Esophagus squamous epithelium (tissue), 5 donors: ENCODE measurements around the gene EPHA8. TPM values are rescaled to one million over a fixed set of nuclear protein-coding genes. Genes with fewer than 3 reads are reported as not detected.

Source experiments
- DNase-seq: peaks from one replicate; lab custom pipeline; 2025; lab: John Stamatoyannopoulos, UW
- H3K27ac ChIP-seq, 4 donors: fragments of 200-600 bp; sonication (generic); one replicate each; pipeline ENCODE4 v1.5.1; 2016 to 2019; ENCODE audit warnings: mild to moderate bottlenecking in 1 of 4
- H3K27me3 ChIP-seq, 4 donors: fragments of 200-600 bp; sonication (generic); 1 replicate in 3 of 4; 2 replicates in 1 of 4; pipeline versions ENCODE4 v1.5.1 to v1.6.0; 2017 to 2021; ENCODE audit warnings: antibody characterized with exemption in 1 of 4
- H3K36me3 ChIP-seq, 3 donors: fragments of 200-600 bp; sonication (generic); one replicate each; pipeline ENCODE4 v1.5.1; 2016 to 2019
- H3K4me1 ChIP-seq, 3 donors: fragments of 200-600 bp; sonication (generic); one replicate each; pipeline ENCODE4 v1.5.1; 2017 to 2019
- H3K4me3 ChIP-seq, 4 donors: fragments of 200-600 bp; sonication (generic); 1 replicate in 3 of 4; 2 replicates in 1 of 4; pipeline ENCODE4 v1.5.1; 2016 to 2019; ENCODE audit warnings: mild to moderate bottlenecking in 2 of 4, moderate library complexity in 1 of 4
- H3K9me3 ChIP-seq, 3 donors: fragments of 200-600 bp; sonication (generic); one replicate each; pipeline ENCODE4 v1.5.1; 2016 to 2019
- POLR2A ChIP-seq, 4 donors: fragments of 450-650 bp; IDR thresholded peaks; one replicate each; pipeline ENCODE4 v1.6.1; 2017; ENCODE audit warnings: antibody characterized with exemption in 4 of 4, mild to moderate bottlenecking in 4 of 4, moderate library complexity in 3 of 4
- WGBS, 2 donors: methylation state at CpG; one replicate each; pipeline ENCODE4 v1.1.5; 2018; 5-methylcytosine and 5-hydroxymethylcytosine counted together
- intact Hi-C: fragments of 100-400 bp; cut with DNase I; formaldehyde crosslinking; loops from one replicate; pipeline ENCODE4 v1.15.0; 2022
- total RNA-seq, 4 donors: library from RNA; depleted of rRNA; stranded (reverse); fragments of >200 nt; gene quantifications; one replicate each; pipeline ENCODE4 v1.1.0, GENCODE V29; 2016
- TF ChIP-seq, protein P1 (sequence below), 6 experiments: fragments of 450-650 bp in 4 of 6; fragments of 200-600 bp in 2 of 6; sonication (generic) in 2 of 6; IDR thresholded peaks; one replicate each; pipeline ENCODE4 v1.5.1; 2016 to 2019; ENCODE audit warnings: antibody characterized with exemption in 6 of 6, mild to moderate bottlenecking in 4 of 6, moderate library complexity in 4 of 6
- donor health status: DM: yes; HTN: yes; CAD: no.

The EPHA8 gene
- total RNA-seq, 4 donors from 2014 or later, result 0.19 to 0.44 TPM; not detected in 2

DNA sequence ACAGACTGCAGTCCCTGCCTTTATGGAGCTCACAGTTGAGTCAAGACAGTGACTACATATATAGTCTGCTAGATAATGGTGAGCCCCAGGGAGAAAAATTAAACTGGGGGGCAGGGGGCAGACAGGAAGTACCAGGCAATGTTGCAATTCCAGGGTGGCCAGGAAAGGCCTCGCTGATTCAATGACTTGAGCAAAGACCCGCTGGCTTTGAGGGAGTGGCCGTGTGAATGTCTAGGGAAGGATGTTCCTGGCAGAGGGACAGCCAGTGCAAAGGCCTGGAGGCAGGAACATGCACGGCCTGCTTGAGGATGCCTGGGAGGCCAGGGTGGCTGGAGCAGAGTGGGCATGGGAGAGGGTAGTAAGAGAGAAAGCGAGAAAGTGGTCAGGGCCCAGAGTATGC lies 23.0 kb upstream of the EPHA8 start:
- intact Hi-C loops, result no loop called here
- H3K4me3 ChIP-seq, result no peak overlapping the region
- no peaks in the 10 kb centered on the region for H3K36me3 ChIP-seq
- peaks cover 0 to 26% (median 0%) of the 10 kb centered on the region in 4 donors for H3K27me3 ChIP-seq
- no peak for DNase-seq
- H3K9me3 ChIP-seq, result no peaks in the 10 kb centered on the region
- peaks cover 0 to 7% (median 0%) of the 10 kb centered on the region in 3 donors for H3K4me1 ChIP-seq
- WGBS, 2 donors, result 27 to 54% methylated on average over 5 of the region's 5 CpGs
- TF ChIP-seq, protein P1, sequence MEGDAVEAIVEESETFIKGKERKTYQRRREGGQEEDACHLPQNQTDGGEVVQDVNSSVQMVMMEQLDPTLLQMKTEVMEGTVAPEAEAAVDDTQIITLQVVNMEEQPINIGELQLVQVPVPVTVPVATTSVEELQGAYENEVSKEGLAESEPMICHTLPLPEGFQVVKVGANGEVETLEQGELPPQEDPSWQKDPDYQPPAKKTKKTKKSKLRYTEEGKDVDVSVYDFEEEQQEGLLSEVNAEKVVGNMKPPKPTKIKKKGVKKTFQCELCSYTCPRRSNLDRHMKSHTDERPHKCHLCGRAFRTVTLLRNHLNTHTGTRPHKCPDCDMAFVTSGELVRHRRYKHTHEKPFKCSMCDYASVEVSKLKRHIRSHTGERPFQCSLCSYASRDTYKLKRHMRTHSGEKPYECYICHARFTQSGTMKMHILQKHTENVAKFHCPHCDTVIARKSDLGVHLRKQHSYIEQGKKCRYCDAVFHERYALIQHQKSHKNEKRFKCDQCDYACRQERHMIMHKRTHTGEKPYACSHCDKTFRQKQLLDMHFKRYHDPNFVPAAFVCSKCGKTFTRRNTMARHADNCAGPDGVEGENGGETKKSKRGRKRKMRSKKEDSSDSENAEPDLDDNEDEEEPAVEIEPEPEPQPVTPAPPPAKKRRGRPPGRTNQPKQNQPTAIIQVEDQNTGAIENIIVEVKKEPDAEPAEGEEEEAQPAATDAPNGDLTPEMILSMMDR (IDR thresholded peaks at IDR 0.05), result no peak
- TF ChIP-seq POLR2A (IDR thresholded peaks at IDR 0.05), result no peak
- H3K27ac ChIP-seq, result no peak overlapping the region

DNA sequence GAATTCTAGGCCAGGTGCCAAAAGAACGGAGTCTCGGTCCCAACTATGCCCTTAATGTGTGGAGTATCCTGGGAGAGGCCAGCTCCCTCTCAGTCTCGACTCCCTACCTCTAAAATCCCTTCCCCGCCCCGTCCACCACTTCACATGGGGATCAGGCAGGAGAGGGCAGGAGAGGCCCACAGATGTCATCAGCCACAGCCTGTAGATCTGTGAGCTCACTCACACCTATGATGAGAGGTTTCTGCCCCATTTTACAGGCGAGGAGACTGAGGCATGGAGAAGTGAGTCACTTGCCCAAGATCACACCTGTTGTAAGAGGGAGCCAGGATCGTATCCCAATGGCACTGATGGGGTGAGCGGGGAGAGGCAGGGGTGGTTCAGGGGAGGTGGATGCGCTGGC lies 20.4 kb upstream of the EPHA8 start:
- Histone ChIP-seq H3K27me3 (peaks cover 0 to 51% (median 0%) of the 10 kb centered on the region in 4 donors), H3K9me3 (no peaks in the 10 kb centered on the region), H3K27ac (no peak overlapping the region), H3K4me1 (peaks cover 0 to 10% (median 0%) of the 10 kb centered on the region in 3 donors), H3K4me3 (no peak overlapping the region), H3K36me3 (no peaks in the 10 kb centered on the region)
- TF ChIP-seq, protein P1 (IDR thresholded peaks at IDR 0.05), result no peak
- no peak for TF ChIP-seq POLR2A (IDR thresholded peaks at IDR 0.05)
- WGBS, 2 donors, result 59 to 83% methylated on average over 1 to 6 of the region's 9 CpGs
- DNase-seq, result no peak
- intact Hi-C loops, result no loop called here

DNA sequence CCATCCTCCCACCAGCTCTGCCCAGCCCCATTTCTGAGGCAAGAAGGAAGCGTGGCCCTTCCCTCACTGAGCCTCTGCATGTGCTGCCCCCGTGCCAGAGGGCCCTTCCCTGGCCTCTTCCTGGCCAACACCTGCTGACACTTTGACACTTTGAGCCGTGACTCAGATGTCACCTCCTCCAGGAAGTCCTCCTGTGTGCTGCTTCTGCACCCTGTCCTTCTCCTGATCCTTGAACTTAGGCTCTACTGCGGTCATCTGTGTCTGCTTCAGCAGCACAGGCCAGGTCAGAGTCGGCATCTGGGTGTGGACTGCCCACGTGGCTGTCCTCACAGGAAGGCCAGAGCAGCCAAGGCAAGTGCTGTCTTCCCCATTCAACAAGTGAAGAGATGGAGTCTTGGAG lies 19.6 kb upstream of the EPHA8 start:
- H3K27ac ChIP-seq, result no peak overlapping the region
- H3K27me3 ChIP-seq, result peaks cover 0 to 59% (median 0%) of the 10 kb centered on the region in 4 donors
- WGBS, 2 donors, result 61 to 70% methylated on average over 4 of the region's 6 CpGs
- H3K4me3 ChIP-seq, result no peak overlapping the region
- no peaks in the 10 kb centered on the region for H3K9me3 ChIP-seq
- TF ChIP-seq POLR2A (IDR thresholded peaks at IDR 0.05), result no peak
- TF ChIP-seq, protein P1 (IDR thresholded peaks at IDR 0.05), result no peak
- DNase-seq, result no peak
- no peaks in the 10 kb centered on the region for H3K36me3 ChIP-seq
- intact Hi-C loops, result no loop called here
- peaks cover 0 to 10% (median 0%) of the 10 kb centered on the region in 3 donors for H3K4me1 ChIP-seq

DNA sequence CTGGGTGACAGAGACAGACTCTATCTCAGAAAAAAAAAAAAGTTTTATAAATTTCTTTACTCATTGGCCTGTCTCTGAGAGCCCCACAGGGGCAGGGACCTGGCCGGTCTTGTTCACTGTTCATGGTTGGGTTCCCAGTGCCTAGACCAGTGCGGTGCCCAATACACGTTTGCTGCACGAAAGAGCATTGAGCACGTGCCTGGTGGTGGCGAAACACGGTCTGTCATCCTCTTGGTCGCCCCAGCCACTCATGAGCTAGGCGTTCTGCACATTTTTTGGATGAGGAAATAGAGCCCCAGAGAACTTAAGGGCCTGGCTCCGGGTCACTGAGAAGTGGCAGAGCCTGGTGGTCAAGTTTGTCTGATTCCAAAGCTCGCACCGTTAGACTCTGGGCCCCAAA lies 18.7 kb upstream of the EPHA8 start:
- no peak for DNase-seq
- intact Hi-C loops, result no loop called here

DNA sequence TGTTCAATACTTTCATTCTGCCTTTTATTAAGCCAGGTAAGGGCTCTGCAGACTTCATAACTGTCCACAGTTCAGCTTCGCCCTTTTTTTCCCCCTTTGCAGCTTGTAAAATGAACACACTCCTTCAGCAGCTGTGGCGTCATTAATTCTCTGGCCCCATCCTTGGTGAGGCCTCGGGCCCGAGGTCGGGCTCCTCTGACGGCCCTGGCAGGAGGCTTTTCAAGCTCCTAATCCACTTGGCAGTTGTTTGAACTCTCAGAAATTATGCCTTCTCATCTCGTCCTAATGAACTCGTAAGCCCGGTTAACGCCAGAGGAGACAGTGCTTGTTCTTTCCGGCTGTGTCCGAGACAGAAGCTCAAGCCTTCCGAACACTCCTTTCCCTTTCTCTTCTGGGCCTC lies 18.1 kb upstream of the EPHA8 start:
- no peaks in the 10 kb centered on the region for H3K9me3 ChIP-seq
- 11 to 64% methylated on average over 13 of the region's 13 CpGs for WGBS, 2 donors
- TF ChIP-seq, protein P1 (IDR thresholded peaks at IDR 0.05), result no peak
- no peaks in the 10 kb centered on the region for H3K36me3 ChIP-seq
- intact Hi-C loops, result no loop called here
- H3K4me1 ChIP-seq, result peaks cover 0 to 10% (median 0%) of the 10 kb centered on the region in 3 donors
- peaks cover 0 to 74% (median 0%) of the 10 kb centered on the region in 4 donors for H3K27me3 ChIP-seq
- no peak overlapping the region for H3K27ac ChIP-seq
- H3K4me3 ChIP-seq, result no peak overlapping the region
- DNase-seq, result no peak

More for the DNA sequence above, 18.7 kb upstream of the EPHA8 start:
- Histone ChIP-seq H3K4me1 (peaks cover 0 to 10% (median 0%) of the 10 kb centered on the region in 3 donors), H3K4me3 (no peak overlapping the region), H3K27me3 (peaks cover 0 to 68% (median 0%) of the 10 kb centered on the region in 4 donors), H3K27ac (no peak overlapping the region), H3K36me3 (no peaks in the 10 kb centered on the region), H3K9me3 (no peaks in the 10 kb centered on the region)
- no peak for TF ChIP-seq POLR2A (IDR thresholded peaks at IDR 0.05)
- TF ChIP-seq, protein P1 (IDR thresholded peaks at IDR 0.05), result no peak
- 81 to 89% methylated on average over 9 to 12 of the region's 12 CpGs for WGBS, 2 donors
